Epidermal melanocyte (primary cell): ENCODE measurements around the gene WNK1.
"Not testable (repeated sequence)": the region's sequence is repeated elsewhere in the genome, so short reads cannot be mapped to it uniquely, and the experiment has no call there.

ENCODE experiments used
- DNase-seq: peaks from one replicate; pipeline ENCODE4 v3.0.0; 2011; ENCODE audit warnings: low spot score; ENCODE audit not compliant: insufficient read length

Gene WNK1

DNA sequence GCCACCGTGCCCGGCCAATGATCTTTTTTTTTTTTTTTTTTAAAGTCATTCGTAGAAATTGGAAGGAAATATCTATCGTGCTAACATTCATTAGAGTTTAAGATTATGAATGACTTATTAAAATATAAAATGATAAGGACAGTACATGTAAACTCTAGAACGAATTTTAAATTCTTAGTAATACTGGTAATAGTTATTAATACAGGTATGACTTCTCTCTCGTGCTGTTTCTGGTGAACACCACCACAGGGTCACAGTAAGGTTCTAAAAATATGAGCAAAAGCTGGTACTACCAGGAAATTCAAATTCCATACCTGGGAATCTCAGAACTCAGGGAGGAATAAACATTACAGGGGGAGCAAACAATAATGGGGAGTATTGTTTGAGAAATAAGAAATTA, 26.2 kb downstream of the WNK1 start:
- no peak for DNase-seq

DNA sequence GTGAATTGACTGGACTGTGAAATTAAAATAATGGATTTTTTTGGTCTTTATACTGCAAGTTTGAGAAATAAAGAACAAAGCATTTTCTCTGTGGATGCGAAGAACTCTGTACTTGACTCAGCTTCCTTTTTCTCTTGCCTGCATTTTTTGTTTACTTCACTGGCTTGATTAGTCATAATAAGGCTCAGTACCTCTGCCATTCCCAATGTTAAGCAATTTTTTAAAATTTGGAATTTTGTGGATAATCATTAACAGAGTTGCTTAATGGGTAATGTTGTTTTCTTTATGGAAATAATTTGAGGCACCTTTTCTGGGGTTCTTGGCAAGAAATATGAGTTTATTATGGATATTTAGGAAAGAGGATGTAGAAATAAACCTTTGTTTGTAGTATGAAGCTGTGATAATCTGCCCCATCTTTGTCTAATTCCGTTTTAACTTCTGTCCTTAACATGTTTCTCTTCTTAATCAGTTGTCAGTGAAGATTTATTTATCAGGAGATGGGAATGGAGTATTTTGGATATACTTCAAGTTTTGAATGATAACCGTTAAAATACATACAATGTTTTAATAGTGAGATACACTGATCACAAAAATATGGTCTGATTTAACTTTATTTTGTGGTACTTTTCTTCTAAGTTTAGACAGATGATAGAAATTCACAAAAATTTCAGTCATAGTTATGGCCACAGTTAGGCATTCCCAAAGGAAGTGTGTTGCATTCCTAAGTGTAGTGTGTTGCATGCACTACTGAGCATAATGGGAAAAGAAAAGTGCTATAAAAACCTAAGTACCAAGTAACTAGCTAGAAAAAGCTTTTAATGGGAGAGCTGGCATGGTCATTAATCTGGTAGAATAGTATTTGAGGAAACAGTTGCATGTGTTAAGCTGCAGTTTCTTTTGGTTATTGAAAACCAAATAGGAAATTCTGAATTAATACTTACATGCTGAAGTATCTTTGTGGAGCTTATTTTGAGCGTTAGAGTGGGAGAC, 27.7 kb downstream of the WNK1 start:
- no peak for DNase-seq

DNA sequence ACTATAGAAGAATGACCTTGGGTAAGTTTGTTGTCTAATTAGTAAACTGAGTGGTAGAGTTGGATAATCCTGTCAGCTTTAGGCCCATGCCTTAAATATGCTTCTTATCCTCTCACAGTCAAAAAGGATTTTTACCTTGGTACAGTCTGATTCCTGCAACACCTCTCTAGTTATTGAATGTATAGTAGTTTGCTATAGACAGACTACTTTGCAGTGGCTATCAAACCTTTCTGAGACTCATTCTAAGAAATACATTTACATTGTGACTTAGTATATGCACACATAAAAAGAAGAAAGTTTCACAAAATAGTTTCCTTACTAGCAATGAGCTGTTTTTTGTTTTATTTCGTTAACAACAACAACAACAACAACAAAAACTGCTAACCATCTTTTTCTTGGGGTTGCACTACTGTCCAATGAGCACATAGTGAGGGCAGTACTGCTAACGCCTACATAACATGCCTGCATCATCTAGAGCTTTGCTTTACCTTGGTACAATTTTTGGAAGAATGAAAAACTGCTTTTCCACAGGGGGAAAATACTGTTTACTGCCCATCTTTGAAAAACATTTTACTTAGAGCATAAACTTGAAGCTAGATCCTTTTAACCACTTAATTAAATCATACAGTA, 28.5 kb downstream of the WNK1 start:
- no peak for DNase-seq

DNA sequence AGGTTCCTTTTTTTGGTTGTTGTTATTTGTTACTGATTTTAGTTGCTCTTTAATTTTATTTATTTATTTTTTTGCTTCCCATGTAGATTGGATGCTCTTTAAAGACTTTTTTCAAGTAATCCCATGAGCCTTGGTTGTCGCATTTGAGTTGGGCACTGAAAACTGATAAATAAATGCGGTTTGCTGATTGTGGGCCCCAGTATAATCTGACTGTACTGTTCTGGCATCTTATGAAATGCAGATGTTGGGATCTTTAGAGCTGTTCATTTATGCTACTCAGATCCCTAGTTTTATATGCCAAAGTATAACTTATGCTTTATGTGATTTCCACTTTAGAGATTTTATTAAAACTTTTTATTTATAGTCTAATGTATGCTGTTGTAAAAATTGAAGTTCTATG, 33.3 kb downstream of the WNK1 start:
- DNase-seq = no peak

DNA sequence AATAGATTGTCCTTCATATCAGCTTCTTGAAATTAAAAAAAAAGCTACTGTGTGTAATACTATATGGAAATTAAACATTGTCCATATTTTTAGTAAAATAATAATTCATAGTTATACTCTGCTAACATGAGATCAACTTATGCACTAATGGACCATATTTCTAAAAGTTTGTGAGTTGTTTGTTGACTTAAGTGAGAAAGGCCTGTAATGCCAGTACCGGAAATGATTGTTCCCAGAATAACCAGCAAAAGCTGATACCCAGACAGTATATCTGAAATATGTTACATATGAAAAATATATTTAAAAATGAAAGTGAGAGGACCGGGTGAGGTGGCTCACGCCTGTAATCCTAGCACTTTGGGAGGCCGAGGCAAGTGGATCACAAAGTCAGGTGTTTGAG, 35.9 kb downstream of the WNK1 start:
- no peak for DNase-seq

DNA sequence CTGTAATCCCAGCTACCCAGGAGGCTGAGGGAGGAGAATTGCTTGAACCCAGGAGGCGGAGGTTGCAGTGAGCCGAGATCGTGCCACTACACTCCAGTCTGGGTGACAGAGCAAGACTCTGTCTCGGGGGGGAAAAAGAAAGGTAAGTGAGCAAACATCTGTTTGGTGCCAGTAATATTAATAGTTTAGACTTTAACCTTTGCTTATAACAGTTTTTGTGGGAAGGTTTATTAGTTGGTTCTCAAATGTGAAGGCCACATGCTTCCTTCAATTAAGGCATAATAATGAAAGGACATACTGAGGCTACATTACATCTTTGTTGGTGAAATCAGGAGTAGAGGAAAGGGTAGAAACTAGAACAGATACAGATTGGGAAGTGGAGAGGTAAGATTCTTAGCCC, 36.4 kb downstream of the WNK1 start:
- DNase-seq = not testable (repeated sequence)

DNA sequence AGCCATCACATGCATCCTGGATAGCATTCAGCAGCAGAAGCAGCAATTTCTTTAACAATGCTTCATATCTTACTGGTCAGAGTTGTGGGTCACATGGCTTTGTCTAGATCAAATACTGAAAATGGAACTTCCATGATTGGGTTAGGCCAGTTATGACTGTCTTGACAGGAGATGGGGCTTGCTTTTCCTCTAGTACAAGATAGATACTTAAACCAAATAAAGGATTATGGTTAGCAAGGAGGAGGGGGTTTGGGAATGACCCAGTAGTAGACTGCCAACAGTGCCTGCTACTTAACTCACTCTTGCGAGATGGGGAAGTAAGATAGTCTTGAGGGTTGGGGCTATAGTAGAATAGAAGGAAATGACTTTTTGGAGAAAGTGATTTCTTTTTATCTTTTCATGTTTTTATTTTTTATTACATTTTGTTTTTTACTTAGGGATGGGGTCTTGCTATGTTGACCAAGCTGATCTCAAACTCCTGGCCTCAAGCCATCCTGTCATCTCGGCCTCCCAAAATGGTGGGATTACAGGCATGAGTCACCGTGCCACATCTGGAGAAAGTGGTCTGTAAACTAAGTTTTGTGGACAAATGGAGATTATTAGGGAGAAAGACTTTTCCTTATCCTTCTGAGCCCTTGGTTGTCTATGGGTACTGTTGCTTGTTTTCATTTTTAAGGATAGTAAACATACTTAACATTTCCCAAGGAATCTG, 37.6 kb downstream of the WNK1 start:
- no peak for DNase-seq

DNA sequence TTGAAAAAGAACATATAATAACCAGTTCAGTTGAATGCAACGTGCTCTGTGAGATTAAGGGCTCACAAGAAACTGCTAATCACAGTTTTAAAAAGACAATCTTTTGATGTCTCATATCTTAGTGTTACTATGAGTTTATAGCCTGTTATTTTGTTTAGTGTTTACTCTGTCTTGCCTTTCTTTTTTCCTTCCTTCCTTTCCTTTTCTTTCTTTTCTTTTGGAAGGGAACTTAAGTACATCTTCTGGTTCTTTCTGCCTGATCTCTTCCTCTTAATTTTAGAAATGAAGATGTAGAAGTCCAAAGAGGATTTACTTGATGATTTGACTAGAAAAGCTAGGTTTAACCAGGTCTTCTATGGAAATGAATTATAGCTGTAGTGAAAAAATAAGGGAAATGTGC, 38.2 kb downstream of the WNK1 start:
- no peak for DNase-seq

DNA sequence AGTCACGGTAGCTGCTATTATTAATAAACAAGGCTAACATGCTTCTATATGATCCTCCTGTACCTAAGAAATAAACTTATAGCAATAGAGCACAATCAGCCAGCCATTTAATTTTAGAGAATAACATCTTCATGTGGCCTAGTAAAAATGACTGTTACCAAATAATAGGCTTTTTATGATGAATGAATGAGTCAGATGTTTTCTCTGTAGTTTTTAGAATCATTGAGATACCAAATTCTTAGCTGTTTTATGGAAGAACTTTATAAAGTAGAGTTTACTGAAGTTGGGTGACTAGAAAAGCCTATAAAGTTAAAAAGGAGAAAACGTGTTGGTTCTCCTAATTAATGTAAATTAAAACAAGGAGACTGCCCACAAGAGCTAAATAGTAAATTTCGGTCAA, 40.7 kb downstream of the WNK1 start:
- DNase-seq = no peak

DNA sequence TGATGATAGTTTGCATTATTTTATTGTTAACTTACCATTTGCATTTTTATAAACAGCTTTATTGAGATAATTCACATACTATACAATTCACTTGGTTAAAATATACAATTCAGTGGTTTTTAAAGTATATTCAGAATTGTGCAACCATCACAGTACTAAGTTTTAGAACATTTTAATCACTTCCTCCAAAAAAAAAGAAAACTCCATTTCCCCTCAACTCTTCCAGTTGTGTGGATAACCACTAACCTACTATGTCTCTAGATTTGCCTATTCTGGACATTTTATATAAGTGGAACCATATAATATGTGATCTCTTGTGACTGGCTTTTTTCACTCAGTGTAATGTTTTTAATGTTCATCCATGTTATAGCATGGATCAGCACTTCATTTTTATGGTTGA, 41.3 kb downstream of the WNK1 start:
- DNase-seq = no peak

DNA sequence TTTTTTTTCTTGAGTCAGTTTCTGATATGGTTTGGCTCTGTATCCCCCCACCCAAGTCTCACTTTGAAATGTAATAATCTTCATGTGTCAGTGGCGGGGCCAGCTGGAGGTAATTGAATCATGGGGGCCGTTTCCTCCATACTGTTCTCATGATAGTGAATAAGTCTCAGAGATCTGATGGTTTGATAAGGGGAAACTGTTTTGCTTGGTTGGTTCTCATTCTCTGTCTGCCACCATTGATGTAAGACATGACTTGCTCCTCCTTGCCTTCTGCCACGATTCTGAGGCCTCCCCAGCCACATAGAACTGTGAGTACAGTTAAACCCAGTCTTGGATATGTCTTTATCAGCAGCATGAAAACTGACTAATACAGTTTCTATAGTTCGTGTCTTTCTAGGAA, 42.9 kb downstream of the WNK1 start:
- DNase-seq = no peak

DNA sequence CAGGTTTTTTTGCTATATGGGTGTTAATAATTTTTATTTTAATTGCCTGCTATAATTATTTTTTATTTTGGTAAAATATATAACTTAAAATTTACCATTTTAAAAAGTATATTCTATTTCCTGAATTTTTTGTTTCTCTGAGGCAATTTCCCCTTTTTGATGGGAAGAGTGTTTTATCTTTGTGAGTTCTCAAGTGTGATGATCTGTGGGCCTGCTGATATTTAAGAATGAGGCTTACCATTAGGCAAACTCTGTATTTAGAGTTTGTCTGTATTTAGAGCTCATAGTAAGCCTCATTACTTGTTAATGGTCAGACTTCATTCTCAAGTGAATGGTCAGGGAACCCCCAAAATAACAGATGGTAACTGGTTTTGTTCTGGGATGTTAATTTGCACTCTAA, 48.0 kb downstream of the WNK1 start:
- DNase-seq = no peak

DNA sequence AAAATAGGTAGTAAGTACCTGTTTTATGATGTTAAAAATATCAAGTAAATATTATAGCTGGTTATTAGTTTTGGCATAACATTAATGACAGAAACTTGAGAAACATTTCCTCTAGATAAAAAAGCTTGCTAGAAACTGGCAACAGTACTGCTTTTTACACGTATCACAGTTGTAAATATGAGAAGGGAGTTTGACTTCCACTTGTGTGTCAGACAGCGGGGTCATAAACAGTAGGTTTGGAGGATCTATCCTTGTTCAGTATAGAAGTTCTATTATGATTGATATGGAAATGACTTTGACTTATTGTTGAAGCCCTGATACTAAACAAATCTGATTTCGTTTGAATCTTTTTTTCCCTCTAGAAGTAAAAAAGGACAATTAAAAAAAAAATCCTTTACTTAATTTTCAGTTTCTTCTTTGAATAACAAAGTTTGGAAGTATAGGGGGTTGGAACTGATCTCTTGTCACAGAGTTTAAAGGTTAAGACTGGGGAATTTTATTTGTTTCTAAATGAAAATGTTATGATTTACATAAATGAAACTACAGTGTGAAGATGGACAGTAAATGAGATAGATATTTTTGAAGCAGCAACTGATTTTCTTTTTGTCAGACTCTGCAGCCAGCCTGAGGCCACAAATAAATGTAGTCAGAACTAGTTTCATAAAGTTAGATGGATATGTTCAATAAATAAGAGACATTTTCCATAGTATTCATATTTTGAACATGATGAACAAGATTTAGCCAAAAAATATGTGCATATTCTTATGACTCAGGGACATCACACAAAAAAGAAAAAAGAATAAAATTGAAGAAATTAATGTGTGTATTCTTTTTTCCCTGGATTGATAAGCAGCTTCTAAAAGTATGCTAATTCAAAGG, 50.1 kb downstream of the WNK1 start:
- no peak for DNase-seq

DNA sequence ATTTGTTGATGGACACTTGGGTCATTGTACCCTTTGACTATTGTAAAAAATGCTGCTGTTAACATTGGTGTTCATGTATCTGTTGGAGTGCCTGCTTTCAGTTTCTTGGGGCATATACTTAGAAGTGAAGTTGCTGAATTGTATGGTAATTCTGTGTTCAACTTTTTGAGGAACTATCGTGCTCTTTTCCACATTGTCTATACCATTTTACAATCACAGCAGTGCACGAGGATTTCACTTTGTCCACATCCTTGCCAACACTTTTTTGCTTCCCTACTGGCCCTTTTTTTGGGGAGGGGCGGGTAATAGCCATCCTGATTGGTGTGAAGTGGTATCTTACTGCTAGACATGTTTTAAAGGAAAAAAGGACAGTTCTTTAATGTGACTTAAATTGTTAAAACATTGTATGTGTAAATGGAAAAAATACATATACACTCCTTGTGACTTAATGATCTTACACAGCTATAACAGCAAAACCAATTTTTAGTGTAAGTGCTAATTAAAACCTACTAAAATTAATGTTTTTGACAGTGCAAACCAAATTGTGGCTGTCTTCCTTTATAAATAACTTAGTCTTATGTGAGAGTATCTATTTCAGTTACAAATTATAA, 52.7 kb downstream of the WNK1 start:
- DNase-seq = no peak

DNA sequence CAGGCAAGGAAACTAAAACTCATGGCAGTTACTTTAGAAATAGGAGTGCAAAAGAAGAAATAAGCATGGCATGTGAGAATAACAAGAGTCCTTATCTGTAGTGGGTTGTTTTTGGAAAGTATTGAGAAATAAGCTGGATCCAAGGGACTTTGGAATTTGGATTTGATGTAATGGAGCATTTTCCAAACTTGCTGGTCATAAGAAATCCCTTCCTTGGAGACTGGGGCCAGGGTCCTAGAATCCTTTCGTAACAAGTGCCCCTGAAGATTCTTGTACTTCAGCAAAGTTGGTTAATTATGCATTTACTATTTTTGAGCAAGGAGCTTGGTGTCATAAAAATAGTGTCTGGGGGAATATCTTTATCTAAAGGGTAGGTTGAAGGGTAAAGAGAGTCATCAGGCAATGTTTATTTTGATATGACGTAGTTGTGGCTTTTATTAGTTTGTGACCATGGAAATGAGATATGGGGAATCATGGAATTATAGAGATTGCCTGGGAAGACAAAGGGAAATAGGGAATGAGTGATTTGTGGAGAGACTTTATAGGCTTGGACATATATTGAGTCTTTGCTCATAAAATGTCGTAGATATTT, 53.9 kb downstream of the WNK1 start:
- DNase-seq = no peak

DNA sequence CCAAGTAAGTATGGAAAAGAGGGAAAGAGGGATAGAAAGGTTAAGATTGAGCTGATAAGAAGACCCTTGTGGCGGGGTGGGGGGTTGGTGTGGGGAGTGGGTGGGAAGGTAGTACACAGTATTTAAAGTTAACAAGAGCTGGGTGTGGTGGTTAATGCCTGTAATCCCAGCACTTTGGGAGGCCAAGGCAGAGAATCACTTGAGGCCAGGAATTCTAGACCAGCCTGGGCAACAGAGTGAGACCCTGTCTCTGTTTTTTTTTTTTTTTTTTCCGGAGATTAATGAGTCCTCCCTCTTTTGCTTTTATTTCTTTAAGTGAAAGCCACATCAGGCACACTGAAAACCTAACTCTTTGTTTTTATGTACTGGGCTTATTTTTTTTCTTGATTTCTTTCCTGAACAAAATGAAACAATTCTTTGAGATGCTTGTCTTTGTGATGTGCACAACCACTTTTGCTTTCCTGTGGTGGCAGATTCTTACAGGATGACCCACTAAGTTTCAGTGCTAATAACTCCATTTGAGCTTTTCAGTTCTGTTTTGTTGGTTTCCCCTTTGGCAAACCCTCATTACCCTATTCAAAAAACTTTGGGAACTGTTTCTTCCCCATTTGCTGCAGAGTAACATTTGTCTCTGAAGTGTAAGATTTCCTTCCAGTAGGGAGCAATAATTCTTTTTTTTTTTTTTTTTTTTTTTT, 54.8 kb downstream of the WNK1 start:
- no peak for DNase-seq

DNA sequence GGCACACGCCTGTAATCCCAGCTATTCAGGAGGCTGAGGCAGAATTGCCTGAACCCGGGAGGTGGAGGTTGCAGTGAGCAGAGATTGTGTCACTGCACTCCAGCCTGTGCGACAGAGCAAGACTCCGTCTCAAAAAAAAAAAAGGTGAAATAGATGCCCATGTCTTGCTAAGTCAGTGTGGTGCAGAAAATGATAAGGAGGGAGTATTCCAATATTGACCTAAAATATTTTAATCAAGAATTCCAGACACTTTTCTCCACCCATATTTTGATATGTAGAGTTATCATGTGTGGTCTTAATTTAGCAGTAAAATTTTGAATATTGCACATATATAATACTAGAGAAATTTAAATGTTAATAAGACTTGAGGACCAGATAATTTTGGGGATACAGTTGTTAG, 57.7 kb downstream of the WNK1 start:
- no peak for DNase-seq

DNA sequence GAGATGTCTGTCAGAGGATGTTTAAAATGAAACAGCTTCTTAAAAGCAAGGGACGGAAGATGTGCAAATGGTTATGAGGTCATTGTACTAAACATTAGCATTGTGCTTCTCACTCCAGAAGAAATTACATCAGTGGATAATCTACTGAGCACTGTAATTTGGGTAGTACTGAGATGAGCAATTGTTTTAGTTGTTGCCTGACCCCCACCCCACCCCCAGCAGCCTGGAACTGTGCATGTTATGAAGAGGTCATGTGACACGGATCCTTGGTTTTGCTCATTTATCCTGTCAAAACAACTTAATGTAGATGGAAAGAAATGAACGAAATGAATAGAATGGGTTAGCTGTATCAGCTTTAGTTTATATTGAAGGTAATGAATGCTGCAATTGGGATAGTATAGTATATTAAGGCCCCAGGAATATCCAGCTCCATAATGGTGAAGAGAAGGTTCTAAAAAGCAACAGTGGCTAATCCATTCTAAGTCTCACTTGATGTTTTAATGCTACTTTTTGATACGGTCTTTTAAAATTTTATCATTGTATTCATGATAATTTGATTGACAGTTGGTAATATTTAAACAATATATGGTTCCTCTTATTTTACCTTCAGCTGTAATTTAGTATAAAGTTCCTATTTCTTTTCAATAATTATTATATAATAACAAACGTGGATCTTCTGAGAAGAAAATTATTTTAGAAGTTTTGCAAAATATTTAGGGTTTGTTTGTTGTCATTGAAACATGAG, 58.5 kb downstream of the WNK1 start:
- DNase-seq = no peak

DNA sequence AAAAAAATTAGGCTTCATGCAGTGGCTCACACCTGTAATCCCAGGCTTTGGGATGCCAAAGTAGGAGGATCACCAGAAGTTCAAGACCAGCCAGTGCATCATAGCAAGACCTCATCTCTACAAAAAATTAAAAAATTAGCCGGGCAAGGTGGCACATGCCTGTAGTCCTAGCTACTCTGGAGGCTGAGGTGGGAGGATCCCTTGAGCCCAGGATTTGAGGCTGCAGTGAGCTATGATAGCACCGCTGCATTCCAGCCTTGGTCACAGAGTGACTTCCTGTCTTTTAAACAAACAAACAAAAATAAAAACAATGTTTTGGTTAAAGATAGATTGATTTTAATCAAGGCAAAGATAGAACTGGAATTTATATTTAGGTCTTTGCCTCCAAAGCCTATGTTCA, 60.6 kb downstream of the WNK1 start:
- DNase-seq = no peak
